Stimulated activated CD4-positive, alpha-beta T cell treated with anti-CD3 and anti-CD28 coated beads, Interleukin-4, amount 100 ng/mL, for 24 hours (primary cell): Measurements from ENCODE around the gene ZXDC.

Experiments
- DNase-seq: peaks from one replicate; pipeline ENCODE4 v3.0.0-alpha.2; 2020

The ZXDC gene, protein sequence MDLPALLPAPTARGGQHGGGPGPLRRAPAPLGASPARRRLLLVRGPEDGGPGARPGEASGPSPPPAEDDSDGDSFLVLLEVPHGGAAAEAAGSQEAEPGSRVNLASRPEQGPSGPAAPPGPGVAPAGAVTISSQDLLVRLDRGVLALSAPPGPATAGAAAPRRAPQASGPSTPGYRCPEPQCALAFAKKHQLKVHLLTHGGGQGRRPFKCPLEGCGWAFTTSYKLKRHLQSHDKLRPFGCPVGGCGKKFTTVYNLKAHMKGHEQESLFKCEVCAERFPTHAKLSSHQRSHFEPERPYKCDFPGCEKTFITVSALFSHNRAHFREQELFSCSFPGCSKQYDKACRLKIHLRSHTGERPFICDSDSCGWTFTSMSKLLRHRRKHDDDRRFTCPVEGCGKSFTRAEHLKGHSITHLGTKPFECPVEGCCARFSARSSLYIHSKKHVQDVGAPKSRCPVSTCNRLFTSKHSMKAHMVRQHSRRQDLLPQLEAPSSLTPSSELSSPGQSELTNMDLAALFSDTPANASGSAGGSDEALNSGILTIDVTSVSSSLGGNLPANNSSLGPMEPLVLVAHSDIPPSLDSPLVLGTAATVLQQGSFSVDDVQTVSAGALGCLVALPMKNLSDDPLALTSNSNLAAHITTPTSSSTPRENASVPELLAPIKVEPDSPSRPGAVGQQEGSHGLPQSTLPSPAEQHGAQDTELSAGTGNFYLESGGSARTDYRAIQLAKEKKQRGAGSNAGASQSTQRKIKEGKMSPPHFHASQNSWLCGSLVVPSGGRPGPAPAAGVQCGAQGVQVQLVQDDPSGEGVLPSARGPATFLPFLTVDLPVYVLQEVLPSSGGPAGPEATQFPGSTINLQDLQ

GRCh38 chr3:126475413-126476114 is at the start of gene ZXDC:
Gene ZXDC, minus strand, starts transcription at chr3:126475891. Its CDS starts 26 bp downstream, at chr3:126475865.
- DNase-seq, result peak; percentile 93

DNA sequence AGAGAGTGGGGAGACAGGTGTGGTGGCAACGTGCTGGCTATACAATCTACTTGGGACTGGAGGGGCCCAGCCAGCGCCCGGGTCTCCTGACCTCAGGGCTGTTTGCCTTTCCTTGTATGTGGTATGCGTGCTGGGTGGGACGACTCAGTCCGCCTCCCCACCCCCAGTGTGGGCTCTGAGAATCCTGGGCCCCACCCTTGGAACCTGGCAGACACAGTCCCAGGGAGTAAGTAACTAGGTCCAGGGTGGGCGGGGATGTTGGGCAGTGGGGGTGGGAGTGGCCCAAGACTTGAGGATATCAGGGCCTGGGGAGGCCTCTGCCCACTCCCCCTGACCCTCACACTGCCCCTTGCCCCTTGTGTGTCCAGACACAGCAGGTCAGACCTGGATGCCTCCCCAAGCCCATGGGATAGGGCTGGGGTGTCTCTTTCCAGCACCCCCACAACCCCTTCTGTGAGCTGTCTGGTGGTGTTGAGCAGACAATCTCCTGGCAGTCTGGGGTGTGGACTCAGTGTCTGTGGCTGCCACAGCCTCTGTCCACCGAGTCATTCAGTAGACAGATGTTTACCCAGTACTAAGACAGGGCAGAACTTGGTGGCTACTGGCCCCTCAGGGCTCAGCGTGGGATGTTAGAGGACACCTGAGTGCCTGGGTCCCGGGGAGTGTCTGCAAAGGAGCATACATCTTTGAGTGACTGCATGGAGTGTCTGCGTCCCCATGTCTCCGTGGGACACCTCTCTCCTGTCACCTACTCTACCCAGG is 49.6 kb upstream of the ZXDC start:
- no peak for DNase-seq

DNA sequence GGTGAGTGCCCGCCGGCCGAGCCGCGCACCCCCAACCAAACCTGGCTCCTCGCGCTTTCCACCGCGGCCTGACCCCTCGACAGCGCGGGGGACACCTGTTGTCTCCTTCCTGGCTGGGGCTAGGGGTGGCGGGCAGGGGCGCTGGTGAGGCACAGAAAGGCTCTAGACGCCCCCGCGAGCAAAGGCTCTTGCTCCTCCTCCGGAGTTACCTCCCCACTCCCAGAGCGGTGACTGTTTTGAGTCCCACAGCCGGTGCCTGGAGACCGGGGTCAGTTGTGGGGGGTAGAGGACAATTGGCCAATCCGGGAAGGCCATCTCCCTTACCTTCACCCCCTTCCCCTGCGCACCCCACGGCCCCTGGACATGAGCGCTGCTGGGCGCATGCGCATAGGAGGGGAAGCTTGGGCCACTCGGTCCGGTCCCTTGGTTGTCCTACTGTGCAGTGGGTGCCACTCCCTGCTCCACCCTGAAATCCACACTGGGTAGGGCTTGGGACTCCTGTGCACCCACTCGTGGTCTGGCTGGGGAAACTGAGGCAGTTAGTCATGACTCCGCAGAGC is 48.8 kb upstream of the ZXDC start:
- no peak for DNase-seq

DNA sequence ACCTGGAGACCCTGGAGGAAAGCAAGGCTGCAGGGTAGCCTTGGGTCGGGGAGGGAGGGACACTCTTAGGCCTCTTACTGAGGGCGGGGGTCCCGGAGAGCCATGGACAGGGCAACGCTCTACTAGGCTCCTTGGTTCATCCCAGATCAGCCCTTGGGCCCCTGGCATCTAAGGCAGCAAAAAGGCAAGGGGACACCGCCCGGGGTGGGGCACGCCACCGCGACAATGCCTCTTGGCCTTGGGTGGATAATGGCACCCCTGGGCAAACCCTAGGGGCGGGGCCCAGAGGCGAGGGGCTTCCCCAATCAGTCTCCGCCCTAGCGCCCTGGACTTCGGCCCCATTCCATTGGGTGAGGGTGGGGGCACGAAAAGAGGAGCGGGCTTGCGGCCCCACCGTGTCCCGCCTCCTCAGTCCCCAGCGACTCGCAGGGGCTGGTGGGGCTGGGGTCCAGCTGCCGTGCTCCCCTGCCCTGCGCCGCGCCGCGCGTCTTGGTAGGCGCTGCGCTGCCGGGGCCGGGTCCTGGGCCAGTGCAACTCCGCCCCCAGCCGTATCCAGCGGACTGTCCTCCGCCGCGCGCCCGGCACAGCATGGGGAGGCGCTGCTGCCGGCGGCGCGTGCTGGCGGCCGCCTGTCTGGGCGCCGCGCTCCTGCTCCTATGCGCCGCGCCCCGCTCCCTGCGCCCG is 48.2 kb upstream of the ZXDC start, which contains the start of gene CHST13:
TSS of gene CHST13 (plus strand) at position 411 of the 684 bp plus-strand sequence. CDS start at position 589, 178 bp downstream.
- no peak for DNase-seq

- peak; percentile 46 for DNase-seq
Measured at GRCh38 chr3:126522363-126522788, 46.7 kb upstream of the ZXDC start.

GRCh38 chr3:126521122-126521891 is 45.6 kb upstream of the ZXDC start:
- DNase-seq, result no peak

DNA sequence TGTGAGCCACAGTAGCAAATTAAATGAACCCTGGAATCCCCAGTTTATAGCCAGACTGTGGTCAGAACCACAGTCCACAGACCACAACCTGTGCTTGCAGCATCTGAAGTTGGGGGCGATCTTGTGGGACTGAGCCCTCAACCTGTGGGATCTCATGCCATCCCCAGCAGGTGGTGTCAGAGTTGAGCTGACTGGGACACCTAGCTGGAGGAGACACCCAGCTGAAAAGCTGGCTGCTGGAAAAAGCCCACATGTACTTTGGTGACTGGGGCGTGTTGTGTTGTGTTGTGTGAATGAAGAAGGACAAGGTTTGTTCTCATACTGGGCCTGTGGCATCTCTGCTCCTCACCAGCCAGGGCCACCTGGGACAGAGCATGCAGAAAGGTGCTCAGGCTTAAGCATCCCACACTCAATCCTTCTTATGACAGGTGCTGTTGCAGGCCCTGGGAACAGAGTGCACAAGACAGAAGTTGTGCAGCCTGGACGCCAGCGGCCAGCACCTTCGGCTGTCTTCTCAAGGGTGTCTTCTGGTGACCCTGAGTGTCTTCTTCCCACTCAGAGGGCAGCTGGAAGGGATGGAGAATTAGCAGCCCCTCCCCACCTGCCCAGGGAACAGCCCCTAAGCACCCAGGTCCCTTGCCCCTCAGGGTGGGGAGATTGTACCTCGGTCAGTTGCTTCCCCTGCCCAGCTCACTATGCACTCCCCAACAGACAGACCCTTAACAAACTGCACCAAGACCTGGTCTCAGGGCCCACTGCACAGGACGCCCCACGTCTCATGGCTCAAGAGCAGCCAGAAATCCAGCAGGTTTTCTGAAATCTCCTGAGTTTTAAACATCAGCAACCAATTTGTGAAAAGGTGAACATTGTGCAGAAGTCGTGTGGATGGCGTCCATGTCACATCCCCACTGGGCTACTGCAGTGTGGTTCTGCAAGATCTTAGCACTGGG is 44.1 kb upstream of the ZXDC start:
- DNase-seq, result no peak

GRCh38 chr3:126518779-126519177 is 43.1 kb upstream of the ZXDC start:
- no peak for DNase-seq

GRCh38 chr3:126517986-126518778 is 42.5 kb upstream of the ZXDC start:
- no peak for DNase-seq

GRCh38 chr3:126517291-126517951 is 41.7 kb upstream of the ZXDC start, which contains the start of gene UROC1:
Gene UROC1, minus strand, starts transcription at chr3:126517773. Its CDS starts 54 bp downstream, at chr3:126517719.
- DNase-seq, result no peak

DNA sequence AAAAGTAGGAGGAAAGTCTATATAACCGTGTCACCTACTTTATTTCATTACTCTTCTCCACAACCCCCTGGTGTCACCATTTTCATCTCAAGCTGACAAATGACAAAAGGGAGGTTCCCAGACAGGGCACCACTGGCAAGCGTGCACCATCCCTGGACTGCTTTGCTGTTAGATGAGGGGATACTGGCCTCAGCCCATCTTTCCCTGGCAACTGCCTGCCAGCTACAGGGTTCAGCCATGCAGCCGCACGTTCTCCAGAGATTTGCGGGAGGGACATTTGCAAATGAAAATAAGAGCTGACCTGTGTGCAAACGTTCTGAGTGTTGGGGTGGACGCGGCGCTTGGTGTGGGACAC is 41.2 kb upstream of the ZXDC start:
- no peak for DNase-seq

DNA sequence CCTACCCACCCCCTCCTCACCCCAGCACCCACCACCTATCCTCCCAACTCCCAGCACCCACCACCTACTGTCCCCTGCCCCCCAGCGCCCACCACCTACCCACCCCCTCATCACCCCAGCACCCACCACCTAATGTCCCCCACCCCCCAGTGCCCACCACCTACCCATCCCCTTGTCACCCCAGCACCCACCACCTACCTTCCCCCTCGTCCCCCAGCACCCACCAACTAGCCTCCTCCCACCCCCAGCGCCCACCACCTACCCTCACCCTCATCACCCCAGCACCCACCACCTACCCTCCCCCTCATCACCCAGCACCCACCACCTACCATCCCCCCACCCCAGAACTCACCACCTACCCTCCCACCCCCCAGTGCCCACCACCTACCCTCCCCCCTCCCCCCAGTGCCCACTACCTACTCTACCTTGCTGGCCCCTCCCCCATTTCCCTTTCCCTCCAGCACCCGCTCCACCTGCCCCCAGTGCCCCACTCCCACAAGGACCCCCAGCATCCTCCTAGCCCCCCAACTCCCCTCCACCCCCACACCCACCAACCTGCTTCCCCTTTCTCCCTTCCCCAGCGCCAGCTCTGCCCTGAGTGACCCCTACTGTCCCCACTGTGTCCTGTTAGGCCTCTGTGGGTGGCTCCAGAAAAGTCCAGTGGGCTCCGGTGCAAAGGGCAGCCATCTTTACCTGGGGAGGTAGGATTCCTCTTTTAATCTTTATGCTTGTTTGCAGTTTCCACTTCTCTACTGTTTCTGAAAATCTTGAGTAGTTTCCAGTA is 40.7 kb upstream of the ZXDC start:
- no peak for DNase-seq

GRCh38 chr3:126515066-126515706 is 39.5 kb upstream of the ZXDC start:
- DNase-seq, result no peak

GRCh38 chr3:126514161-126514560 is 38.5 kb upstream of the ZXDC start:
- no peak for DNase-seq

GRCh38 chr3:126512916-126513650 is 37.4 kb upstream of the ZXDC start:
- DNase-seq, result no peak

DNA sequence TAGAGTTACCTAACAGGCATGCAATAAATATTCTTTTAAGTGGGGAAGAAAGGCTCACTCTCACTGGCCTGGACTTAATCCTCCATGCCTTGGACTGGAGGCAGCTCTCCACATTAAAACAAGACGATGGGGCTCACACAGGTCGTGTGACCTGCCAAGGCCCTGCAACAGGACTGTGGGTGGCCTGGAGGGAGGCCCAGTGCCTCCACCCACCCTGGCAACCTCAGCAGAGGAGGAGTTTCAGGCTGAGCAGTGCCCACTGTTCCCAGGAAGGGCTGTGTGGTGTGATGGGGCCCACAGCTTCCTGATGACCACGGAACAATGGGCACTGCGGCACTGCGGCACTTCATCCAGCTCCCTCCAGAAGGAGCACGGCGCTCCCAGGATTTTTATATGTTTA is 36.3 kb upstream of the ZXDC start:
- no peak for DNase-seq
